MM.1S (cell line): Measurements from ENCODE around the gene DPP6.
"Not testable (repeated sequence)": the region's sequence is repeated elsewhere in the genome, so short reads cannot be mapped to it uniquely, and the experiment has no call there.

Experiments used
- EZH2 ChIP-seq: fragments of 300-600 bp; sonication (generic); optimal IDR thresholded peaks from 2 replicates; pipeline ENCODE3; 2017; ENCODE audit warnings: low read depth, mild to moderate bottlenecking, antibody characterized with exemption, low read length, mixed read lengths
- TF ChIP-seq, protein P1 (sequence below): fragments of 300-600 bp; sonication (generic); IDR thresholded peaks from 2 replicates; pipeline ENCODE4 v1.5.1; 2016; ENCODE audit warnings: antibody characterized with exemption, low read length, mixed read lengths

DNA sequence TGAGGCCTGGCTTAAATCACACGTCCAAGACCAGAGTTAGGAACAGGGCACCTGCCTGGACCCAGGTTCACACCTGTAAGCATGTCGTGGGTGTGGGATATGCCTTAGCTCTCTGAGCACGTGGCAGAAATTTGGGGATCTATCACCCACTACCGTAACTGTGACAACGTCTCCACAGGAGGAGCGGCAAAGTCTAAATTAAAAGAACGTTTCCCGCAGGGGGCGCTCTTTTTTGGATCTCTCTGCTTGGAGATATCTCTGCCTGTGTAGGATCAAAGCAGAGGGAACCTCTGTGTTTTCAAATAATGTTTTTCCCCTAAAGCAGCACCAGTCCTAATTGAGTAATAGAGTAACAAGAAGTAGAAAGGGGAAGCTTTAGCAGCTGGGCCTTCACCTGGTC, 43.0 kb downstream of the DPP6 start:
- TF ChIP-seq, protein P1, sequence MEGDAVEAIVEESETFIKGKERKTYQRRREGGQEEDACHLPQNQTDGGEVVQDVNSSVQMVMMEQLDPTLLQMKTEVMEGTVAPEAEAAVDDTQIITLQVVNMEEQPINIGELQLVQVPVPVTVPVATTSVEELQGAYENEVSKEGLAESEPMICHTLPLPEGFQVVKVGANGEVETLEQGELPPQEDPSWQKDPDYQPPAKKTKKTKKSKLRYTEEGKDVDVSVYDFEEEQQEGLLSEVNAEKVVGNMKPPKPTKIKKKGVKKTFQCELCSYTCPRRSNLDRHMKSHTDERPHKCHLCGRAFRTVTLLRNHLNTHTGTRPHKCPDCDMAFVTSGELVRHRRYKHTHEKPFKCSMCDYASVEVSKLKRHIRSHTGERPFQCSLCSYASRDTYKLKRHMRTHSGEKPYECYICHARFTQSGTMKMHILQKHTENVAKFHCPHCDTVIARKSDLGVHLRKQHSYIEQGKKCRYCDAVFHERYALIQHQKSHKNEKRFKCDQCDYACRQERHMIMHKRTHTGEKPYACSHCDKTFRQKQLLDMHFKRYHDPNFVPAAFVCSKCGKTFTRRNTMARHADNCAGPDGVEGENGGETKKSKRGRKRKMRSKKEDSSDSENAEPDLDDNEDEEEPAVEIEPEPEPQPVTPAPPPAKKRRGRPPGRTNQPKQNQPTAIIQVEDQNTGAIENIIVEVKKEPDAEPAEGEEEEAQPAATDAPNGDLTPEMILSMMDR = not testable (repeated sequence)
- TF ChIP-seq EZH2 = not testable (repeated sequence)
